ENCODE results near the gene STK32B.

The STK32B gene

DNA sequence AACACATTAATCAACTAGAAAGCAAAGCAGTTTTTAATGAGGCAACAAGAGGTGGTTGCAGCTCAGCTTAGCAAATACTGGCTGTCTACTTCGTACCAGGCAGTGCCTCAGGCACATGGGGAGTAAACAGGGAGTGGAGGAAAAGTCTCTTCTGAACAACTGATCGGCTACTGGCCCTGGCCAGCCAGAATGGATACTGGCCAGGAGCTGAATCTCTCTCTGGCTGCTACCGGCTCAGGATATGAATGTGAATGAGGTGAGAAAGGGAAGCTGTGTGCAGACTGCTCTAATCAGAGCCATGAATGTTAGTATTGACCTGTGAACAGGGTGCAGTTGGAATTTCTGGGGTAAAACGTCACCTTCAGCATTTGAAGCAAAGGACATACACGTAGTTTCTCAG lies 77.3 kb downstream of the STK32B start:
- no peaks in the 10 kb centered on the region for H3K27me3 Mint-ChIP-seq (ENCODE audit: low read depth)
- H3K9me3 Mint-ChIP-seq: no peaks in the 10 kb centered on the region
- no peak for DNase-seq (ENCODE audit: low spot score)
- no peaks in the 10 kb centered on the region for H3K36me3 Mint-ChIP-seq (ENCODE audit: low read depth)
- H3K4me3 Mint-ChIP-seq: no peak overlapping the region
- H3K27ac Mint-ChIP-seq: no peak overlapping the region
- no peaks in the 10 kb centered on the region for H3K4me1 Mint-ChIP-seq (ENCODE audit: low read depth)

DNA sequence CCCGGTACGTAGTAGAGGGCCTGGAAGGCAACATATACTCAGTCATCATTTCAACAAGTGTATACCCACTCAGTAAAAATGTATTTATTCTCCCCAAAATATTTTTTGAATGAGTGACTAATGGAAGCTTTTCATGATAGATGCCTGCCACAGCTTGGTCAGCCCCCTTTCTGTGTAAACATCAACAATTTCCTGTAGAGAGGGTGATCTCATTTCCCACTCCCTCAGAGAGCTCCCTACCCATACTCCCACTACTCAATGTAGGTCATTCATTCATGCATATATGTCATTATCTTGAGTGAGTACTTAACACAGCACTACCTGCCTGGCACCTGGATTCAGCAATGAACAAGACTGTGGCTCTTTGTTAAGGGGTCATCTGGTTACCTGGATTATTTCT lies 81.9 kb downstream of the STK32B start:
- Mint-ChIP-seq H3K36me3 (ENCODE audit: low read depth) (no peaks in the 10 kb centered on the region), H3K27me3 (ENCODE audit: low read depth) (no peaks in the 10 kb centered on the region)

DNA sequence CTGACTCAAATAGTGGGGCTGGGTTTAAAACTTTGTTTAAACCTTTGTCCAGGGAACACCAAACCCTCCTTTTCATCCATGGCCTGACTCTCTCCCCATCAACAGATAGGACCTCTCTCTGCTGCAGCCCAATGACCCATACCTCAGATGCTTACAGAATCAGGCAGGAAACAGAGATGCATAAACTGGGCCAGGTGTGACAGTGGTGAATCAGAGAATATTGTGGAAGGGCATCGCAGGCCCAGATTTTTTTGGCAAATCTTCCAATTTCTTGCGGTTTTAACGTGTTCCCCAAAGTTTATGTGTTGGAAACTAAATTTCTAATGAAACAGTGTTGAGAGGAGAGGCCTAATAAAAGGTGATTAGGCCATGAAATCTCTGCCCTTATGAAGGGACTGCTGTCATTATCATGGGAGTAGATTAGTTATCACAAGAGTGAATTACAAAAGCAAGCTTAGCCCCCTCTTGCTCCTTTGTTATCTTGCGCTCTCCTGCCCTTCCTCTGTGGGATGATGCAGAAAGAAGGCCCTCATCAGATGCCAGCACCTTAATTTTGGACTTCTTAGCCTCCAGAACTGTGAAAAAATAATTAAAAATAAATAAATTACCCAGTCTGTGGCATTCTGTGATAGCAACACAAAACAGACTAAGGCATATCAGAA lies 82.8 kb downstream of the STK32B start:
- no peaks in the 10 kb centered on the region for H3K9me3 Mint-ChIP-seq
- H3K4me3 Mint-ChIP-seq: no peak overlapping the region
- H3K36me3 Mint-ChIP-seq (ENCODE audit: low read depth): no peaks in the 10 kb centered on the region
- no peak overlapping the region for H3K27ac Mint-ChIP-seq
- no peak for DNase-seq (ENCODE audit: low spot score)
- no peaks in the 10 kb centered on the region for H3K4me1 Mint-ChIP-seq (ENCODE audit: low read depth)
- no peaks in the 10 kb centered on the region for H3K27me3 Mint-ChIP-seq (ENCODE audit: low read depth)

More for the DNA sequence above, 81.9 kb downstream of the STK32B start:
- H3K9me3 Mint-ChIP-seq: no peaks in the 10 kb centered on the region
- no peaks in the 10 kb centered on the region for H3K4me1 Mint-ChIP-seq (ENCODE audit: low read depth)
- no peak overlapping the region for H3K27ac Mint-ChIP-seq
- H3K4me3 Mint-ChIP-seq: no peak overlapping the region
- DNase-seq (ENCODE audit: low spot score): no peak

DNA sequence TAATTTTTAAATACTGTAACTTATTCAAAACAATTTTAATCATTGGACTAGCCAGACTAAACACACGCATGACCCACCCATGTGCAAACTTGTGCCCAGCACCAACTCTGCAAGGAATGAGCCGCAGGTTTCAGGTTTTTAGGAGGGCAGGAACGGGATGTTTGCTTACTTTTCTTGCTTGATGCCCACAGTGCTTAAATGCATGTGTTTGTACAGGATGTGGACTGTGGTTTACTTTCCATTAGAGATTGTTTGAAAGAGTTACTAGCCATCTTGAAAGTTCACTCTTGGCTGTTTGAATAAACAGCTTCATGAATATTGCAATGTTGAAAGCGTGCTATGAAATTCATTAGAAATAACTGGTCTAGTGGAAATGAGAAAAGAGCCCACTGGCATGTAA lies 83.3 kb downstream of the STK32B start:
- no peak for DNase-seq (ENCODE audit: low spot score)
- Mint-ChIP-seq H3K4me3 (no peak overlapping the region), H3K27me3 (ENCODE audit: low read depth) (no peaks in the 10 kb centered on the region)

DNA sequence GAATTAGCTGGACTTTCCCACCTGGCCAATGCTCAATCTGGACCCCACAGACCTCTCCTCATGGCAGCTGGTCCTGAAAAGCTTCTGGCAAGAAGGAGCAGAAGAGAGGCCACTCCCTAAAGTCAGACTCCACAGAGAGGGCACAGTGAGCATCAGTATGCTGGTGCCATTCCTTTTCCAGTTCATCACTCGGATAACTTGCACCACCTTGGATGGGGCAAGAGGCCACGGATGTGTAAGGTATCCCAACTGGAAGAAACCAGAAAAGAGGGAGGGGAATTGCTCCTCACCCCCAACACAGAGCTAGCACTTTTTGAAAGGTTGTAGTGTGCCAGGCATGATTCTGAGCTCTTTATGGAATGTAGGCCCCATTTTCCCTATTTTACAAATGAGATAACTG lies 85.9 kb downstream of the STK32B start:
- no peaks in the 10 kb centered on the region for H3K36me3 Mint-ChIP-seq (ENCODE audit: low read depth)
- H3K4me1 Mint-ChIP-seq (ENCODE audit: low read depth): no peaks in the 10 kb centered on the region
- H3K4me3 Mint-ChIP-seq: no peak overlapping the region
- no peak for DNase-seq (ENCODE audit: low spot score)
- no peak overlapping the region for H3K27ac Mint-ChIP-seq
- H3K27me3 Mint-ChIP-seq (ENCODE audit: low read depth): no peaks in the 10 kb centered on the region
- no peaks in the 10 kb centered on the region for H3K9me3 Mint-ChIP-seq

More for the DNA sequence above, 83.3 kb downstream of the STK32B start:
- H3K4me1 Mint-ChIP-seq (ENCODE audit: low read depth): no peaks in the 10 kb centered on the region
- H3K9me3 Mint-ChIP-seq: no peaks in the 10 kb centered on the region
- H3K36me3 Mint-ChIP-seq (ENCODE audit: low read depth): no peaks in the 10 kb centered on the region
- H3K27ac Mint-ChIP-seq: no peak overlapping the region

DNA sequence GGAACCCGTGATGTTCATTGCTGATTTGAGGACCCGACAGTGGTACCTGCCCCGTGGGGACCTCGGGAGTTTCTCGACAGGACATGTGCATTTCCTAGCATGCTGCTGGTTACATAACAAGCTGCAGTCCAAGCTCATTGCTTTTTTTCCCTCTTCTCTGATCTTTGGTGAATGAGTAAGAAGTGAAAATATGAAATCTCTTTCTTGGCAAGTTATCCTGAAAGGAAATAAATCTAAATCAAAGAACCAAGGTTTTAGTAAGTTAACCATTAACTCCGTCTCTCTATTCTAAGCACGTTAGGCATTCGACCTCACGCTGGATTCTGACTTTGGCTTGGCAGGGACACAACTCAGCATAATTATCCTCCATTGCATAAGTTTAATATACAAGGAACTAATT lies 86.6 kb downstream of the STK32B start:
- no peaks in the 10 kb centered on the region for H3K27me3 Mint-ChIP-seq (ENCODE audit: low read depth)

DNA sequence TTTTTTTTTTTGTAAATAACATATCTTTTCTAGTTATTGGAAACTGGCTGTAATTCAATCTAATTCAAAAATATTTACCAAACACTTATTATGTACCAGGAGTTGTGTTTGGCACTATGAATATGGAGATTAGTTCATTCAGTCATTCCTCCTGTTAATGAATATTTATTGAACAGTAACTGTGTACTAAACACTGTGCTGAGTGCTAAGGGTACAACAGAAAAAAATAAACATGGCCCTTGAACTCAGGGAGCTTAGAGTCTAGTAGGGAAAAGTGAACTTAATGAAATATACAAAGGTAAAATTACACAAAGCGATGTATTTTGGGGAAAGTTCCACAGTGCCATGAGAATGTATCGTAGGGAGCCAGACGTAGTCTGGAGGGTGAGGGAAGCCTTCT lies 87.1 kb downstream of the STK32B start:
- Mint-ChIP-seq H3K27ac (no peak overlapping the region), H3K4me3 (no peak overlapping the region), H3K9me3 (no peaks in the 10 kb centered on the region), H3K4me1 (ENCODE audit: low read depth) (no peaks in the 10 kb centered on the region), H3K36me3 (ENCODE audit: low read depth) (no peaks in the 10 kb centered on the region), H3K27me3 (ENCODE audit: low read depth) (no peaks in the 10 kb centered on the region)
- DNase-seq (ENCODE audit: low spot score): no peak

More for the DNA sequence above, 86.6 kb downstream of the STK32B start:
- Mint-ChIP-seq H3K4me1 (ENCODE audit: low read depth) (no peaks in the 10 kb centered on the region), H3K4me3 (no peak overlapping the region), H3K36me3 (ENCODE audit: low read depth) (no peaks in the 10 kb centered on the region), H3K27ac (no peak overlapping the region), H3K9me3 (no peaks in the 10 kb centered on the region)
- DNase-seq (ENCODE audit: low spot score): no peak

DNA sequence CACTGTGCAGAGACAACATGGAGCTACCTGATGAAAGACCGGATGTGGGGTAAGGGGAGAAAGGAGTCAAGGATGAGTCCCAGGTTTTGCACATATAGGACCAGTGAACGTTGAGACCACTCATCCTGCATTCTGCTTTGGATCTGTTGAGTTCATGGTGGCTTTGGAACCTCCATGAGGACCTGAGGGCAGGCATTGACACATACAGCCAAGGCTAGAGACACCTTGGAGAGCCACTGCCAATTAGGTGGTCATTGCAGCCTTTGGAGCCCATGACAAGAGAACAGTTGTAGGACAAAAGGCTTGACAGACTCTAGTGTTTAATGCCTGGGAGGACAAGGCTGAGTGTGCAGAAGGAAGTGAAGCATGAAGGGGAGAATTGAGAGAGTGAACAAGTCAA lies 87.9 kb downstream of the STK32B start:
- no peaks in the 10 kb centered on the region for H3K27me3 Mint-ChIP-seq (ENCODE audit: low read depth)
- H3K27ac Mint-ChIP-seq: no peak overlapping the region
- H3K9me3 Mint-ChIP-seq: no peaks in the 10 kb centered on the region
- no peaks in the 10 kb centered on the region for H3K4me1 Mint-ChIP-seq (ENCODE audit: low read depth)
- H3K36me3 Mint-ChIP-seq (ENCODE audit: low read depth): no peaks in the 10 kb centered on the region
- no peak for DNase-seq (ENCODE audit: low spot score)
- no peak overlapping the region for H3K4me3 Mint-ChIP-seq

DNA sequence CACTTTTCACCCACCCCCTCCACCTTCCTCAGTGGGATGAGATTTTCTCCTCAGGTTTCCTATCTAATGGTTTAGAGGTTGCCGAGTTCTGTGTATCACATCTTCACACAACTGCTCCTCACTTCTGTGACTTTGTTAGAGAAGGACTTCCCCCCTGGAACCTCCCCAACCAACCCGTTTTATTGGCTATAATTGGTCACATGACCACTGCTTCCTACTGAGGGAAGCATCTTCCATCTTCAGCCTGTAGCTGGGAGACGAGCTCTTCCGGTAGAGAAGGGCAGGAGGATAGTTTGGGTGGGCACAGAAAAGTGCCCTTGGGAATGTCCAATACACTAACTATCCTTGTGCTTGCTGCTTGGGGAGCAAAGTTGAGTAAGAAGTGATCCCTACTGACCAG lies 90.5 kb downstream of the STK32B start:
- no peak overlapping the region for H3K4me3 Mint-ChIP-seq

DNA sequence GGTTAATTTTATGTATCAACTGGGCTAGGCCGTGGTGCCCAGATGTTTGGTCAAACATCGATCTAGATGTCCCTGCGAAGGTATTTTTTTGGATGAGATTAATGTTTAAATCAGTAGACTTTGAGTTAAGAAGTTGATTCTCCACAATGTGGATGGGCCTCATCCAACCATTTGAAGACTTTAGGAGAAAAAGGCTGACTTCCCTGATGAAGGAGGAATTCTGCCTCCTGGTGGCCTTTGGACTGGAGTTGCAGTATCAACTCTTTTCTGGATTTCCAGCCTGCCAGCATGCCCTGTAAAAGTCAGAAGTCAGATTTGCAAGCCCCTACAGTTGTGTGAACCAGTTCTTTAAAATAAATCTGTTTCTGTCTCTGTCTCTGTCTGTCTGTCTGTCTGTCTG lies 91.4 kb downstream of the STK32B start:
- Mint-ChIP-seq H3K9me3 (no peaks in the 10 kb centered on the region), H3K4me1 (ENCODE audit: low read depth) (no peaks in the 10 kb centered on the region), H3K4me3 (no peak overlapping the region), H3K27me3 (ENCODE audit: low read depth) (no peaks in the 10 kb centered on the region), H3K36me3 (ENCODE audit: low read depth) (no peaks in the 10 kb centered on the region), H3K27ac (no peak overlapping the region)
- no peak for DNase-seq (ENCODE audit: low spot score)

More for the DNA sequence above, 90.5 kb downstream of the STK32B start:
- no peak overlapping the region for H3K27ac Mint-ChIP-seq
- H3K36me3 Mint-ChIP-seq (ENCODE audit: low read depth): no peaks in the 10 kb centered on the region
- no peak for DNase-seq (ENCODE audit: low spot score)
- no peaks in the 10 kb centered on the region for H3K4me1 Mint-ChIP-seq (ENCODE audit: low read depth)
- no peaks in the 10 kb centered on the region for H3K27me3 Mint-ChIP-seq (ENCODE audit: low read depth)
- no peaks in the 10 kb centered on the region for H3K9me3 Mint-ChIP-seq

DNA sequence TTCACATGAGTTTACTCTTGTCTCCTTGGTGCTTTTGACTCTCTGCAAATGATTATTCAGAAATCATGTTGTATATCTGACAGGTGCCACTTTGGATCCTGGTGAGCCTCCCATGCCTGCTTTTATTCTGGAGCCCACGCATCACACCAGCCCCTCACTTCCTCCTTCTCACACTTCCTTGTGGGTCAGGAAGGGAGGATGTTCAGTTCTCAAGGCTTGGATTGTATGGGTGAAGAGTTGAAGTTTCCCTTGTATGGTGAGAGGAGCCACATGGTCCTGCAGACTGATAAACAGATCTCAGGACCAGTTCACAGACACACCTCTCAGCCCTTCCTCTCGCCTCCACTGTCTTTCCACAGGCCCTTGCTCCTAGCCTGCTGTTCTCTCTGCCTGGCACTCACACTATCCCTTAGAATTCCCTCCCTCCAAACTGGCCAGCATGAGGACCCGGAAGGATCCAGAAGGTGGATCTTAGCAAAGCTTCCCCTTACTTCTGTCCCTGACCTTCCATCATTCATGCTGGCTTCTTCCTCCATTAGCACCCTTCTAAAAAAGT lies 92.1 kb downstream of the STK32B start:
- no peak overlapping the region for H3K27ac Mint-ChIP-seq
- no peaks in the 10 kb centered on the region for H3K4me1 Mint-ChIP-seq (ENCODE audit: low read depth)
- no peaks in the 10 kb centered on the region for H3K36me3 Mint-ChIP-seq (ENCODE audit: low read depth)
- no peak for DNase-seq (ENCODE audit: low spot score)
- no peaks in the 10 kb centered on the region for H3K9me3 Mint-ChIP-seq
- no peaks in the 10 kb centered on the region for H3K27me3 Mint-ChIP-seq (ENCODE audit: low read depth)
- H3K4me3 Mint-ChIP-seq: no peak overlapping the region

DNA sequence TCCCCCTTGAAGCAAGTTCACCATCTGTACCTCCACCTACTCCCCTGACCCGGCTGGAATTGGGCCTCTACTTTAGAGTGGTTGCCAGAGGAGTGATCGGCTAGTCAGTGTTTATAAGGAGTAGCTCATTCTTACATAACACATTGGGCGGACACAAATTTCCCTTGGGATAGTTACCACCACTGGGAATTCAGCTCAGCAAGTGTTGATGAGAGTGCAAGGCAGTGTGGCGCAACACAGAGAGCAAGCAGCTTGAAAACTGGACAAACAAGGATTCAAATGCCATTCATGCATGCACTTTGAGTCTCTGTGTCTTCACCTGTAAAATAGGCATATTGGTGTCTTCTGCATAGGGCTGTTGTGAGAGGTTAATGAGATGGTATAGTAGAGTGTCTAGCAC lies 92.7 kb downstream of the STK32B start:
- Mint-ChIP-seq H3K27ac (no peak overlapping the region), H3K27me3 (ENCODE audit: low read depth) (no peaks in the 10 kb centered on the region), H3K4me1 (ENCODE audit: low read depth) (no peaks in the 10 kb centered on the region), H3K36me3 (ENCODE audit: low read depth) (no peaks in the 10 kb centered on the region), H3K9me3 (no peaks in the 10 kb centered on the region), H3K4me3 (no peak overlapping the region)
- DNase-seq (ENCODE audit: low spot score): no peak

DNA sequence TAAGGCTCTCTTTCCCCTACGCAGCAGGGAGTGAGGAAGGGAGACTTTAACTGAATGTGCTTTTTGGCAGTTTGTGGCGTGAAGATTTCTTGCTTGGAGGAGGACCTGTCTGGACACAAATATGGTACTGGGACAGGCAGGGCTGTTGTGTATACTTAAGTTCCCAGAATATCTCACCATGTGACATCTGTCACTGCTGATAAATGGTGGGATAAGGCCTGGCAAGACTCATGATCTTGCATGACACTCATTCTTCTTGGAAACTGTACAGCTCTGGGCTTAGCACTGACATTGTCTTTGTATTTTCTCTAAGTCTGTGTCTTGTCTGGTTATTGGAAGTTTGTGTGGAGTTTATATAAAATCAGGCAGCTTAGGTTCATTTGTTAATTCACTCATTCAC lies 93.1 kb downstream of the STK32B start:
- H3K27ac Mint-ChIP-seq: no peak overlapping the region

DNA sequence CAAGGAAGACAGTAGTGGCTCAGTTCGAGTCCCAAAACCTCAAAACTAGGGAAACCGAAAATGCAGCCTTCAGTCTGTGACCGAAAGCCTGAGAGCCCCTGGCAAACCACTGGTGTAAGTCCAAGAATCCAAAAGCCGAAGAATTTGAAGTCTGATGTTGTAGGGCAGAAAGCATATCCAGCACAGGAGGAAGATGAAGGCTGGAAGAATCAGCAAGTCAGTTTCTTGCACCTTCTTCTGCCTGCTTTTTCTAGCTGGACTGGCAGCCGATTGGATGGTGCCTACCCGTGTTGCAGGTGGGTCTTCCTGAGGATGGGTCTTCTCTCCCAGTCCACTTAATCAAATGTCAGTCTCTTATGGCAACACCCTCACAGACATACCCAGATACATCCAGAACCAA lies 95.0 kb downstream of the STK32B start:
- no peak overlapping the region for H3K4me3 Mint-ChIP-seq
- no peak for DNase-seq (ENCODE audit: low spot score)
- no peaks in the 10 kb centered on the region for H3K36me3 Mint-ChIP-seq (ENCODE audit: low read depth)
- H3K27me3 Mint-ChIP-seq (ENCODE audit: low read depth): no peaks in the 10 kb centered on the region
- H3K9me3 Mint-ChIP-seq: no peaks in the 10 kb centered on the region
- no peak overlapping the region for H3K27ac Mint-ChIP-seq
- H3K4me1 Mint-ChIP-seq (ENCODE audit: low read depth): no peaks in the 10 kb centered on the region

More for the DNA sequence above, 93.1 kb downstream of the STK32B start:
- H3K4me3 Mint-ChIP-seq: no peak overlapping the region
- H3K27me3 Mint-ChIP-seq (ENCODE audit: low read depth): no peaks in the 10 kb centered on the region
- no peak for DNase-seq (ENCODE audit: low spot score)
- H3K4me1 Mint-ChIP-seq (ENCODE audit: low read depth): no peaks in the 10 kb centered on the region
- no peaks in the 10 kb centered on the region for H3K9me3 Mint-ChIP-seq
- no peaks in the 10 kb centered on the region for H3K36me3 Mint-ChIP-seq (ENCODE audit: low read depth)

DNA sequence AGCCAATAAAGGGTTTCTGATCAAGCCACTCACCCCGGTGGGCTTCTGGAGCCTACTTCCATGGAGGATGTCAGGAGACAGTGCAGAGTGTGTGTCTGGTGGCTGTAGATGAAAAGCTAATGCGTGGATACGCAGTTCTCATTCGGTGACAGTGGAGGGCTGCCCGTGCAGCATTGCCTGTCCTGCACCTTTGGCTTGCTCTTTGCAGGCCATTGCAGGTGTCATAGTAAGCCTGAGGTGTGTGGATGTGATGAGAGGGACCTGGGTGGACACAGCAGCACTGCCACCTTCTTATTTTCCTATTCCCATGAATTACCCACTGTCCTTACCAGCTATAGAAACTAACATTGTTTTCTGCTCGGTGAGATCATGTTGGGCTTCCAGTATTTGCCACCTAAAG lies 101.2 kb downstream of the STK32B start:
- H3K27me3 Mint-ChIP-seq (ENCODE audit: low read depth): no peaks in the 10 kb centered on the region
- H3K9me3 Mint-ChIP-seq: no peaks in the 10 kb centered on the region
- H3K4me3 Mint-ChIP-seq: no peak overlapping the region
- H3K4me1 Mint-ChIP-seq (ENCODE audit: low read depth): no peaks in the 10 kb centered on the region
- H3K27ac Mint-ChIP-seq: no peak overlapping the region
- no peaks in the 10 kb centered on the region for H3K36me3 Mint-ChIP-seq (ENCODE audit: low read depth)
- DNase-seq (ENCODE audit: low spot score): no peak
